Trophoblast cell (in vitro differentiated cells and primary cell): Measurements from ENCODE around the gene SLX4IP.

Experiments used
- DNase-seq, 2 donors: peaks; one replicate each; pipeline ENCODE4 v3.0.0-alpha.2; 2016
- H2AFZ ChIP-seq: 2 replicates; pipeline ENCODE4 v1.6.1; 2013; ENCODE audit warnings: low read length, moderate library complexity, mild to moderate bottlenecking; ENCODE audit not compliant: insufficient read depth, poor library complexity
- H2AK5ac ChIP-seq: 2 replicates; pipeline ENCODE4 v1.6.1; 2013; ENCODE audit warnings: mild to moderate bottlenecking, low read length
- H2BK120ac ChIP-seq: 2 replicates; pipeline ENCODE4 v1.6.1; 2013; ENCODE audit warnings: low read length, mild to moderate bottlenecking, moderate library complexity; ENCODE audit not compliant: insufficient read depth, poor library complexity
- H2BK12ac ChIP-seq: 2 replicates; pipeline ENCODE4 v1.6.1; 2013; ENCODE audit warnings: mild to moderate bottlenecking, low read length, moderate library complexity
- H2BK5ac ChIP-seq: 2 replicates; pipeline ENCODE4 v1.6.1; 2013; ENCODE audit warnings: low read length, low read depth, moderate library complexity, mild to moderate bottlenecking; ENCODE audit not compliant: poor library complexity
- H3K14ac ChIP-seq: 2 replicates; pipeline ENCODE4 v1.6.1; 2013; ENCODE audit warnings: mild to moderate bottlenecking, low read length
- H3K18ac ChIP-seq: 2 replicates; pipeline ENCODE4 v1.6.1; 2013; ENCODE audit warnings: mild to moderate bottlenecking, low read length
- H3K23ac ChIP-seq: 2 replicates; pipeline ENCODE4 v1.6.1; 2013; ENCODE audit warnings: low read length
- H3K27ac ChIP-seq: 2 replicates; pipeline ENCODE4 v1.5.1; 2013; ENCODE audit warnings: low read depth, mild to moderate bottlenecking, inconsistent platforms, low read length, moderate library complexity
- H3K27me3 ChIP-seq: 2 replicates; pipeline ENCODE4 v1.6.1; 2013; ENCODE audit warnings: inconsistent platforms, mild to moderate bottlenecking, low read length, moderate library complexity; ENCODE audit not compliant: insufficient read depth
- H3K36me3 ChIP-seq, 2 experiments: 1 replicate in 1 of 2; 2 replicates in 1 of 2; pipeline ENCODE4 v1.6.1; 2013; ENCODE audit warnings: low read length in 2 of 2, mild to moderate bottlenecking in 2 of 2, moderate library complexity in 1 of 2; ENCODE audit not compliant: insufficient read depth in 2 of 2, control insufficient read depth in 1 of 2
- H3K4ac ChIP-seq: 2 replicates; pipeline ENCODE4 v1.6.1; 2013; ENCODE audit warnings: low read depth, mild to moderate bottlenecking, low read length, moderate library complexity
- H3K4me1 ChIP-seq, 2 experiments: 1 replicate in 1 of 2; 2 replicates in 1 of 2; pipeline ENCODE4 v1.6.1; 2013; ENCODE audit warnings: low read length in 2 of 2, mild to moderate bottlenecking in 2 of 2, moderate library complexity in 1 of 2; ENCODE audit not compliant: insufficient read depth in 2 of 2, control insufficient read depth in 1 of 2
- H3K4me2 ChIP-seq: 2 replicates; pipeline ENCODE4 v1.6.1; 2013; ENCODE audit warnings: inconsistent platforms, mild to moderate bottlenecking, low read length, moderate library complexity
- H3K4me3 ChIP-seq: 2 replicates; pipeline ENCODE4 v1.5.1; 2013; ENCODE audit warnings: mild to moderate bottlenecking, low read depth, low read length, inconsistent platforms
- H3K79me1 ChIP-seq: one replicate; pipeline ENCODE4 v1.6.1; 2013; ENCODE audit warnings: low read length
- H3K79me2 ChIP-seq: 2 replicates; pipeline ENCODE4 v1.6.1; 2013; ENCODE audit warnings: low read length, mild to moderate bottlenecking; ENCODE audit not compliant: control insufficient read depth, insufficient read depth, poor library complexity
- H3K9ac ChIP-seq: 2 replicates; pipeline ENCODE4 v1.6.1; 2013; ENCODE audit warnings: mild to moderate bottlenecking, low read length
- H3K9me3 ChIP-seq: 2 replicates; pipeline ENCODE4 v1.6.1; 2013; ENCODE audit warnings: low read depth, mild to moderate bottlenecking, control low read depth, inconsistent platforms, low read length; ENCODE audit not compliant: insufficient read depth
- H4K12ac ChIP-seq: 2 replicates; pipeline ENCODE4 v1.6.1; 2013; ENCODE audit warnings: low read depth, mild to moderate bottlenecking, low read length, moderate library complexity
- H4K8ac ChIP-seq: 2 replicates; pipeline ENCODE4 v1.6.1; 2013; ENCODE audit warnings: low read depth, mild to moderate bottlenecking, low read length, moderate library complexity
- H4K91ac ChIP-seq: one replicate; pipeline ENCODE4 v1.6.1; 2013; ENCODE audit warnings: low read depth, mild to moderate bottlenecking, low read length, moderate library complexity
- WGBS: extraction: QIAGEN DNeasy Blood & Tissue Kit; methylation state at CpG from one replicate; pipeline ENCODE4 v1.1.7; 2013; ENCODE audit warnings: missing lambda C conversion rate; ENCODE audit not compliant: insufficient read length, insufficient coverage; ENCODE audit errors: extremely low coverage; 5-methylcytosine and 5-hydroxymethylcytosine counted together

Gene SLX4IP

GRCh38 chr20:10672624-10673127, 237.6 kb downstream of the SLX4IP start:
- H4K12ac ChIP-seq: no peak overlapping the region
- peak overlapping the region; percentile 11 for H2BK5ac ChIP-seq
- peak overlapping the region; percentile 33 for H3K14ac ChIP-seq
- peak; percentile 56 to 72 for DNase-seq
- no peak overlapping the region for H3K27ac ChIP-seq
- H2AFZ ChIP-seq: peak overlapping the region; percentile 1
- peak overlapping the region; percentile 97 for H3K9ac ChIP-seq
- peaks cover 5 to 15% of the 10 kb centered on the region in 2 experiments for H3K4me1 ChIP-seq
- H3K4ac ChIP-seq: peak overlapping the region; percentile 37
- peaks cover 5 to 18% of the 10 kb centered on the region in 2 experiments for H3K36me3 ChIP-seq
- H2BK12ac ChIP-seq: peak overlapping the region; percentile 15
- peak overlapping the region; percentile 94 for H3K4me3 ChIP-seq
- H3K79me2 ChIP-seq: peaks cover 18% of the 10 kb centered on the region
- H3K79me1 ChIP-seq: peaks cover 28% of the 10 kb centered on the region
- H3K4me2 ChIP-seq: peak overlapping the region; percentile 97
- H2BK120ac ChIP-seq: peak overlapping the region; percentile 38
- no peaks in the 10 kb centered on the region for H3K27me3 ChIP-seq
- peak overlapping the region; percentile 29 for H3K23ac ChIP-seq
- H3K9me3 ChIP-seq: no peaks in the 10 kb centered on the region
- WGBS: no CpG with 5 or more reads among the region's 47 CpGs
- peak overlapping the region; percentile 11 for H4K8ac ChIP-seq
- peak overlapping the region; percentile 72 for H3K18ac ChIP-seq
- peak overlapping the region; percentile 16 for H4K91ac ChIP-seq
- H2AK5ac ChIP-seq: no peak overlapping the region

- Histone ChIP-seq H3K23ac (no peak overlapping the region), H3K36me3 (peaks cover 5 to 14% of the 10 kb centered on the region in 2 experiments), H3K79me1 (peaks cover 28% of the 10 kb centered on the region), H4K91ac (peak overlapping the region; percentile 73), H3K79me2 (peaks cover 18% of the 10 kb centered on the region), H3K4me1 (peaks cover 5 to 15% of the 10 kb centered on the region in 2 experiments), H3K4me3 (peak overlapping the region; percentile 94), H2BK5ac (peak overlapping the region; percentile 45), H3K9me3 (no peaks in the 10 kb centered on the region), H2AK5ac (no peak overlapping the region), H4K12ac (no peak overlapping the region), H3K14ac (peak overlapping the region; percentile 80), H4K8ac (no peak overlapping the region), H2BK120ac (peak overlapping the region; percentile 5), H2BK12ac (no peak overlapping the region), H3K27me3 (no peaks in the 10 kb centered on the region), H3K18ac (peak overlapping the region; percentile 87), H3K4ac (no peak overlapping the region), H3K27ac (peak overlapping the region; percentile 52), H2AFZ (peak overlapping the region; percentile 4), H3K9ac (peak overlapping the region; percentile 97), H3K4me2 (peak overlapping the region; percentile 97)
- DNase-seq: peak in 1 of 2 donors; percentile 38
- no CpG with 5 or more reads among the region's 73 CpGs for WGBS
These were observed 238.2 kb downstream of the SLX4IP start for GRCh38 chr20:10673176-10673841.

- peak within 1 kb of the TSS; percentile 72 for H4K8ac ChIP-seq
- H3K36me3 ChIP-seq: peaks cover 5 to 10% of the 10 kb centered on the region in 2 experiments
- H2AK5ac ChIP-seq: no peak within 1 kb of the TSS
- H3K27ac ChIP-seq: peak within 1 kb of the TSS; percentile 98
- DNase-seq: peak; percentile 95 to 98
- peak within 1 kb of the TSS; percentile 96 for H2BK120ac ChIP-seq
- peak within 1 kb of the TSS; percentile 94 for H3K4me3 ChIP-seq
- peaks cover 18% of the 10 kb centered on the region for H3K79me2 ChIP-seq
- H2BK12ac ChIP-seq: peak within 1 kb of the TSS; percentile 73
- peak within 1 kb of the TSS; percentile 96 for H2BK5ac ChIP-seq
- no CpG with 5 or more reads among the region's 84 CpGs for WGBS
- H3K23ac ChIP-seq: no peak within 1 kb of the TSS
- H4K91ac ChIP-seq: peak within 1 kb of the TSS; percentile 98
- peak within 1 kb of the TSS; percentile 87 for H3K18ac ChIP-seq
- peak within 1 kb of the TSS; percentile 87 for H3K4ac ChIP-seq
- H3K9ac ChIP-seq: peak within 1 kb of the TSS; percentile 97
- H3K79me1 ChIP-seq: peaks cover 28% of the 10 kb centered on the region
- peak within 1 kb of the TSS; percentile 73 for H4K12ac ChIP-seq
- H3K14ac ChIP-seq: peak within 1 kb of the TSS; percentile 92
- H3K9me3 ChIP-seq: no peaks in the 10 kb centered on the region
- peak within 1 kb of the TSS; percentile 97 for H3K4me2 ChIP-seq
- H3K27me3 ChIP-seq: no peaks in the 10 kb centered on the region
- peak within 1 kb of the TSS; percentile 42 for H2AFZ ChIP-seq
- peaks cover 5 to 15% of the 10 kb centered on the region in 2 experiments for H3K4me1 ChIP-seq
These were observed 239.0 kb downstream of the SLX4IP start, which contains the start of gene JAG1 for GRCh38 chr20:10673842-10674683. Gene JAG1, minus strand, starts transcription at chr20:10673999. Its CDS starts 469 bp downstream, at chr20:10673530.
